ENCODE results near the gene MRPL46. TPM values are rescaled to one million over a fixed set of nuclear protein-coding genes. Genes with fewer than 3 reads are reported as not detected.
"Not testable (repeated sequence)": the region's sequence is repeated elsewhere in the genome, so short reads cannot be mapped to it uniquely, and the experiment has no call there.

Gene MRPL46
- total RNA-seq, 2 donors from 2014 or later = 20.4 to 32.0 TPM

- Histone ChIP-seq H3K36me3 (no peaks in the 10 kb centered on the region), H3K9me3 (no peaks in the 10 kb centered on the region), H3K4me1 (replicated peaks) (no peaks in the 10 kb centered on the region), H3K27ac (no peak overlapping the region), H3K27me3 (replicated peaks; ENCODE audit: insufficient read depth) (no peaks in the 10 kb centered on the region), H3K4me3 (no peak overlapping the region)
- no peak for DNase-seq (ENCODE audit: low spot score)
- intact Hi-C loops (cut with DNase I) = no loop called here
- 70% methylated on average over 1 of the region's 1 CpG for WGBS
- TF ChIP-seq POLR2AphosphoS5 (IDR thresholded peaks at IDR 0.05) (no peak), CTCF (IDR thresholded peaks at IDR 0.05) (no peak), POLR2A (IDR thresholded peaks at IDR 0.05) (no peak)
Observed at GRCh38 chr15:88440021-88440420, 27.2 kb downstream of the MRPL46 start.

GRCh38 chr15:88438181-88438580 lies 29.0 kb downstream of the MRPL46 start:
- whole genome bisulfite sequencing = 58% methylated on average over 5 of the region's 5 CpGs
- intact Hi-C loops (cut with DNase I) = no loop called here
- H3K4me3 ChIP-seq = no peak overlapping the region
- H3K27me3 ChIP-seq (replicated peaks; ENCODE audit: insufficient read depth) = no peaks in the 10 kb centered on the region
- no peaks in the 10 kb centered on the region for H3K9me3 ChIP-seq
- TF ChIP-seq POLR2A (IDR thresholded peaks at IDR 0.05) (no peak), CTCF (IDR thresholded peaks at IDR 0.05) (no peak), POLR2AphosphoS5 (IDR thresholded peaks at IDR 0.05) (no peak)
- H3K27ac ChIP-seq = no peak overlapping the region
- no peaks in the 10 kb centered on the region for H3K36me3 ChIP-seq
- DNase-seq (ENCODE audit: low spot score) = no peak
- H3K4me1 ChIP-seq (replicated peaks) = no peaks in the 10 kb centered on the region

GRCh38 chr15:88434106-88434505 lies 33.1 kb downstream of the MRPL46 start:
- intact Hi-C loops (cut with DNase I); H3K4me3 ChIP-seq; H3K27ac ChIP-seq; H3K9me3 ChIP-seq; H3K36me3 ChIP-seq; H3K27me3 ChIP-seq (replicated peaks; ENCODE audit: insufficient read depth); DNase-seq (ENCODE audit: low spot score); H3K4me1 ChIP-seq (replicated peaks): not testable (repeated sequence)
- 64% methylated on average over 5 of the region's 5 CpGs for WGBS

- Histone ChIP-seq H3K27ac (no peak overlapping the region), H3K9me3 (no peaks in the 10 kb centered on the region), H3K4me1 (replicated peaks) (no peaks in the 10 kb centered on the region), H3K36me3 (no peaks in the 10 kb centered on the region), H3K27me3 (replicated peaks; ENCODE audit: insufficient read depth) (peaks cover 2% of the 10 kb centered on the region), H3K4me3 (no peak overlapping the region)
- intact Hi-C loops (cut with DNase I) = no loop called here
- TF ChIP-seq POLR2AphosphoS5 (IDR thresholded peaks at IDR 0.05) (no peak), POLR2A (IDR thresholded peaks at IDR 0.05) (no peak), CTCF (IDR thresholded peaks at IDR 0.05) (no peak)
- no peak for DNase-seq (ENCODE audit: low spot score)
- WGBS = 89% methylated on average over 7 of the region's 7 CpGs
Observed at GRCh38 chr15:88433046-88433685, 34.0 kb downstream of the MRPL46 start.

GRCh38 chr15:88431441-88431840 lies 35.7 kb downstream of the MRPL46 start:
- no peaks in the 10 kb centered on the region for H3K9me3 ChIP-seq
- H3K4me1 ChIP-seq (replicated peaks) = no peaks in the 10 kb centered on the region
- H3K4me3 ChIP-seq = no peak overlapping the region
- H3K27me3 ChIP-seq (replicated peaks; ENCODE audit: insufficient read depth) = peaks cover 2% of the 10 kb centered on the region
- no peak overlapping the region for H3K27ac ChIP-seq
- WGBS = 82% methylated on average over 10 of the region's 10 CpGs
- intact Hi-C loops (cut with DNase I) = no loop called here
- no peak for TF ChIP-seq POLR2A (IDR thresholded peaks at IDR 0.05)
- no peak for TF ChIP-seq POLR2AphosphoS5 (IDR thresholded peaks at IDR 0.05)
- no peak for TF ChIP-seq CTCF (IDR thresholded peaks at IDR 0.05)
- DNase-seq (ENCODE audit: low spot score) = no peak
- H3K36me3 ChIP-seq = no peaks in the 10 kb centered on the region
